Measurements from ENCODE around the gene STK11IP. TPM values are rescaled to one million over a fixed set of nuclear protein-coding genes. Genes with fewer than 3 reads are reported as not detected.

The STK11IP gene
- polyA plus RNA-seq, 4 donors = 18.8 to 39.0 (median 24.4) TPM

Other genes with a start within 250 kb of the STK11IP start
- 10 to 100 TPM; 44.7 to 82.9 (median 57.8) TPM for gene DNPEP, start 209.9 kb upstream of the STK11IP start, polyA plus RNA-seq (ENCODE audit: insufficient read length in 4 of 4)
- 10 to 100 TPM in 2 of 4 donors, 1 to 10 TPM in 2; 5.5 to 10.4 (median 8.1) TPM for gene DES, start 179.5 kb upstream of the STK11IP start, polyA plus RNA-seq (ENCODE audit: insufficient read length in 4 of 4)
- 10 to 100 TPM in 3 of 4 donors, 1 to 10 TPM in 1; 9.7 to 18.0 (median 12.5) TPM for gene SPEG, start 163.0 kb upstream of the STK11IP start, polyA plus RNA-seq (ENCODE audit: insufficient read length in 4 of 4)
- 10 to 100 TPM; 29.7 to 43.8 (median 32.7) TPM for gene GMPPA, start 99.0 kb upstream of the STK11IP start, polyA plus RNA-seq (ENCODE audit: insufficient read length in 4 of 4)
- under 1 TPM; 0.06 to 0.37 (median 0.19) TPM for gene ASIC4, start 83.4 kb upstream of the STK11IP start, polyA plus RNA-seq (ENCODE audit: insufficient read length in 4 of 4)
- gene CHPF, start 54.0 kb upstream of the STK11IP start, polyA plus RNA-seq (ENCODE audit: insufficient read length in 4 of 4) = 10 to 100 TPM; 27.4 to 75.8 (median 33.2) TPM
- 1 to 10 TPM; 2.5 to 3.7 (median 2.9) TPM for gene TMEM198, start 53.8 kb upstream of the STK11IP start, polyA plus RNA-seq (ENCODE audit: insufficient read length in 4 of 4)
- gene OBSL1, start 26.3 kb upstream of the STK11IP start, polyA plus RNA-seq (ENCODE audit: insufficient read length in 4 of 4) = 100 to 1,000 TPM; 104 to 200 (median 132) TPM
- gene INHA, start 25.5 kb upstream of the STK11IP start, polyA plus RNA-seq (ENCODE audit: insufficient read length in 4 of 4) = 1 to 10 TPM in 3 of 4 donors, under 1 TPM in 1; 0.86 to 1.9 (median 1.6) TPM
- 10 to 100 TPM in 1 of 4 donors, 1 to 10 TPM in 3; 7.3 to 13.5 (median 8.5) TPM for gene SLC4A3, start 29.8 kb downstream of the STK11IP start, polyA plus RNA-seq (ENCODE audit: insufficient read length in 4 of 4)